Activated gamma-delta T cell treated with anti-CD3 and anti-CD28 coated beads, Interleukin-2, amount 50 U/mL, for 16 hours (primary cell): ENCODE data around the gene SOX8.
A peak's percentile ranks its signal among the peaks of the same experiment; 100 is the strongest.
"Not testable (repeated sequence)": the region's sequence is repeated elsewhere in the genome, so short reads cannot be mapped to it uniquely, and the experiment has no call there.

Source experiments
- DNase-seq: peaks from one replicate; pipeline ENCODE4 v3.0.0-alpha.2; 2020; ENCODE audit warnings: low read depth

The SOX8 gene

GRCh38 chr16:955766-956165 lies 25.8 kb upstream of the SOX8 start:
- not testable (repeated sequence) for DNase-seq

- no peak for DNase-seq
Observed at GRCh38 chr16:959232-960040, 22.1 kb upstream of the SOX8 start.

- no peak for DNase-seq
Observed at GRCh38 chr16:962366-962765, 19.2 kb upstream of the SOX8 start.

- DNase-seq, result no peak
Observed at GRCh38 chr16:962901-963814, 18.4 kb upstream of the SOX8 start.

- no peak for DNase-seq
Observed at GRCh38 chr16:963913-964312, 17.7 kb upstream of the SOX8 start.

GRCh38 chr16:964356-965035 lies 17.1 kb upstream of the SOX8 start:
- peak; percentile 30 for DNase-seq

- no peak for DNase-seq
Observed at GRCh38 chr16:965036-965395, 16.6 kb upstream of the SOX8 start.

- no peak for DNase-seq
Observed at GRCh38 chr16:965487-965886, 16.1 kb upstream of the SOX8 start.

GRCh38 chr16:966035-966434 lies 15.5 kb upstream of the SOX8 start:
- no peak for DNase-seq

- no peak for DNase-seq
Observed at GRCh38 chr16:966505-966904, 15.1 kb upstream of the SOX8 start.

GRCh38 chr16:967077-967541 lies 14.5 kb upstream of the SOX8 start:
- no peak for DNase-seq

GRCh38 chr16:967546-968295 lies 13.8 kb upstream of the SOX8 start:
- no peak for DNase-seq

- DNase-seq, result no peak
Observed at GRCh38 chr16:968620-969019, 12.9 kb upstream of the SOX8 start.

GRCh38 chr16:969508-970385 lies 11.8 kb upstream of the SOX8 start:
- DNase-seq, result no peak

- no peak for DNase-seq
Observed at GRCh38 chr16:970386-970765, 11.2 kb upstream of the SOX8 start.

GRCh38 chr16:970766-971581 lies 10.6 kb upstream of the SOX8 start, which contains the start of gene LMF1:
Gene LMF1, minus strand, starts transcription at chr16:970984. Its CDS starts 4 bp downstream, at chr16:970980.
- peak; percentile 88 for DNase-seq

- DNase-seq, result no peak
Observed at GRCh38 chr16:971582-971905, 10.0 kb upstream of the SOX8 start.

- no peak for DNase-seq
Observed at GRCh38 chr16:971981-972315, 9.6 kb upstream of the SOX8 start.

GRCh38 chr16:972316-973002 lies 9.1 kb upstream of the SOX8 start:
- DNase-seq, result no peak

- no peak for DNase-seq
Observed at GRCh38 chr16:973366-973765, 8.2 kb upstream of the SOX8 start.
